GM12878 (cell line): ENCODE results near the gene PXT1. TPM values are rescaled to one million over a fixed set of nuclear protein-coding genes. Genes with fewer than 3 reads are reported as not detected.

ENCODE experiments used
- ATAC-seq: fragments of 200-7000 bp; cut with Tn5 transposase; 3 replicates; pipeline ENCODE4 v1.9.1; 2020; ENCODE audit warnings: mild to moderate bottlenecking, moderate library complexity
- BruUV-seq: library from RNA; stranded (reverse); fragments of 400-500 nt; replicated peaks from 2 replicates; lab custom pipeline; 2021; lab: Mats Ljungman, UMichigan
- CTCF ChIA-PET: fragments of 300-600 bp; sonication (Branson Sonifier 250); formaldehyde crosslinking; extraction: SDS; loops from one replicate; lab custom pipeline; 2021; ENCODE audit warnings: inconsistent platforms; lab: Yijun Ruan, JAX
- POLR2A ChIA-PET: fragments of 350-600 bp; formaldehyde crosslinking; extraction: SDS; loops from one replicate; lab custom pipeline; 2021; ENCODE audit warnings: inconsistent platforms; lab: Charles Lee
- RAD21 ChIA-PET: fragments of 300-600 bp; sonication (Branson Sonifier 250); formaldehyde crosslinking; loops from one replicate; lab custom pipeline; 2023; ENCODE audit warnings: antibody characterized with exemption; ENCODE audit not compliant: unreplicated experiment; lab: Charles Lee
- SMC1A ChIA-PET: fragments of 300-600 bp; sonication (Branson Sonifier 250); formaldehyde crosslinking; loops from one replicate; lab custom pipeline; 2023; ENCODE audit not compliant: unreplicated experiment, uncharacterized antibody; lab: Charles Lee
- DNase-seq: peaks from one replicate; pipeline ENCODE4 v3.0.0-alpha.2; 2011; ENCODE audit warnings: low read depth, low spot score
- FAIRE-seq: peaks from 3 replicates; lab custom pipeline; 2011; peaks lifted over from hg19 to GRCh38; lab: Jason Lieb, UNC
- H2AFZ ChIP-seq: 2 replicates; pipeline ENCODE4 v1.6.0; 2011; ENCODE audit warnings: low read depth, low read length, control low read depth; ENCODE audit not compliant: control insufficient read depth
- H3K27ac ChIP-seq: 2 replicates; pipeline ENCODE4 v1.5.1; 2011; ENCODE audit warnings: control low read depth; ENCODE audit not compliant: control insufficient read depth, insufficient read depth
- H3K27me3 ChIP-seq, 2 experiments: replicated peaks in 1 of 2; 2 replicates each; pipeline versions ENCODE4 v1.6.0 to v1.6.1; 2011; ENCODE audit warnings: low read length in 1 of 2; ENCODE audit not compliant: control insufficient read depth in 2 of 2, insufficient read depth in 2 of 2
- H3K36me3 ChIP-seq, 2 experiments: 2 replicates each; pipeline ENCODE4 v1.5.1; 2011; ENCODE audit warnings: low read length in 1 of 2; ENCODE audit not compliant: control insufficient read depth in 2 of 2, insufficient read depth in 2 of 2
- H3K4me1 ChIP-seq: 2 replicates; pipeline ENCODE4 v1.6.1; 2011; ENCODE audit warnings: mild to moderate bottlenecking, low read length, moderate library complexity, mixed read lengths; ENCODE audit not compliant: control insufficient read depth, insufficient read depth
- H3K4me2 ChIP-seq: 2 replicates; pipeline ENCODE4 v1.6.0; 2011; ENCODE audit warnings: control low read depth; ENCODE audit not compliant: control insufficient read depth, insufficient read depth
- H3K4me3 ChIP-seq: fragments of 200-600 bp; sonication (generic); 2 replicates; pipeline ENCODE4 v1.5.1; 2016
- H3K79me2 ChIP-seq: 2 replicates; pipeline ENCODE4 v1.6.0; 2011; ENCODE audit warnings: low read length; ENCODE audit not compliant: control insufficient read depth, insufficient read depth
- H3K9ac ChIP-seq: 2 replicates; pipeline ENCODE4 v1.8.0; 2011; ENCODE audit warnings: low read length, control low read depth, mixed read lengths; ENCODE audit not compliant: control insufficient read depth, insufficient read depth
- H3K9me3 ChIP-seq: replicated peaks from 3 replicates; pipeline ENCODE4 v1.5.1; 2011; ENCODE audit warnings: mild to moderate bottlenecking, low read length; ENCODE audit not compliant: control insufficient read depth, insufficient read depth
- H4K20me1 ChIP-seq: 2 replicates; pipeline ENCODE4 v1.6.0; 2011; ENCODE audit not compliant: control insufficient read depth, insufficient read depth
- BCL11A ChIP-seq: IDR thresholded peaks from 2 replicates; pipeline ENCODE4 v1.6.1; 2011; ENCODE audit warnings: low read depth, low read length
- BHLHE40 ChIP-seq, 2 experiments: fragments of 450-650 bp in 1 of 2; IDR thresholded peaks; 2 replicates each; pipeline ENCODE4 v1.6.1; 2011 to 2017; ENCODE audit warnings: low read depth in 2 of 2, borderline replicate concordance in 1 of 2, improper control_type of control experiment in 1 of 2, low read length in 1 of 2, mild to moderate bottlenecking in 1 of 2
- CBFB ChIP-seq: IDR thresholded peaks from 2 replicates; pipeline ENCODE4 v1.6.1; 2016; ENCODE audit warnings: antibody characterized with exemption, low read depth
- CHD1 ChIP-seq: IDR thresholded peaks from 2 replicates; pipeline ENCODE4 v1.6.1; 2012; ENCODE audit warnings: low read depth, low read length, improper control_type of control experiment
- EZH2 ChIP-seq: IDR thresholded peaks from 2 replicates; pipeline ENCODE4 v1.6.1; 2012; ENCODE audit warnings: low read depth, mild to moderate bottlenecking, control low read depth, inconsistent platforms, low read length, borderline replicate concordance; ENCODE audit not compliant: control insufficient read depth
- IKZF2 ChIP-seq, 2 experiments: fragments of 450-650 bp; IDR thresholded peaks; 2 replicates each; pipeline ENCODE4 v1.6.1; 2017; ENCODE audit warnings: mild to moderate bottlenecking in 2 of 2, moderate library complexity in 2 of 2
- JUND ChIP-seq: IDR thresholded peaks from 2 replicates; pipeline ENCODE4 v1.6.1; 2012; ENCODE audit warnings: low read depth, mild to moderate bottlenecking, low read length, improper control_type of control experiment, moderate library complexity
- KLF5 ChIP-seq: fragments of 450-650 bp; IDR thresholded peaks from 2 replicates; pipeline ENCODE4 v1.6.1; 2014; ENCODE audit warnings: mild to moderate bottlenecking; ENCODE audit not compliant: partially characterized antibody
- MTA2 ChIP-seq: fragments of 450-650 bp; IDR thresholded peaks from 2 replicates; pipeline ENCODE4 v1.6.1; 2016; ENCODE audit warnings: low read depth, mild to moderate bottlenecking, moderate library complexity
- MTA3 ChIP-seq: IDR thresholded peaks from 2 replicates; pipeline ENCODE4 v1.6.1; 2012; ENCODE audit warnings: low read length, inconsistent platforms, borderline replicate concordance
- MXI1 ChIP-seq: fragments of 150-350 bp; IDR thresholded peaks from 2 replicates; pipeline ENCODE4 v1.6.1; 2011; ENCODE audit warnings: low read depth, mild to moderate bottlenecking, inconsistent platforms, low read length, improper control_type of control experiment
- PML ChIP-seq: IDR thresholded peaks from 2 replicates; pipeline ENCODE4 v1.6.1; 2012; ENCODE audit warnings: low read length, inconsistent platforms
- SPI1 ChIP-seq: IDR thresholded peaks from 2 replicates; pipeline ENCODE4 v1.6.1; 2011; ENCODE audit warnings: low read depth, mild to moderate bottlenecking, low read length, moderate library complexity, borderline replicate concordance; ENCODE audit not compliant: insufficient read depth
- SREBF1 ChIP-seq: IDR thresholded peaks from 2 replicates; pipeline ENCODE4 v1.6.1; 2012; ENCODE audit warnings: mild to moderate bottlenecking, low read length
- TARDBP ChIP-seq: IDR thresholded peaks from 2 replicates; pipeline ENCODE4 v1.6.1; 2016; ENCODE audit warnings: borderline replicate concordance
- WRNIP1 ChIP-seq: IDR thresholded peaks from 2 replicates; pipeline ENCODE4 v1.6.1; 2011; ENCODE audit warnings: low read depth, low read length, improper control_type of control experiment, borderline replicate concordance
- ZBTB11 ChIP-seq: fragments of 450-650 bp; formaldehyde crosslinking; IDR thresholded peaks from 2 replicates; pipeline ENCODE4 v1.5.0; 2022; ENCODE audit warnings: mild to moderate bottlenecking, missing genetic modification characterization
- ZNF687 ChIP-seq: fragments of 450-650 bp; IDR thresholded peaks from 2 replicates; pipeline ENCODE4 v1.6.1; 2017; ENCODE audit warnings: mild to moderate bottlenecking, moderate library complexity
- WGBS: methylation state at CpG from one replicate; pipeline ENCODE4 v1.1.6; 2016; ENCODE audit warnings: low lambda C conversion rate; ENCODE audit not compliant: insufficient replicate concordance, insufficient coverage; ENCODE audit errors: missing lambda C conversion rate; 5-methylcytosine and 5-hydroxymethylcytosine counted together
- in situ Hi-C: fragments of 300-500 bp; cut with MboI; formaldehyde crosslinking; loops from 9 replicates; pipeline ENCODE4 v1.14.3; 2018; ENCODE audit warnings: mixed read lengths
- intact Hi-C: fragments of 100-400 bp; cut with micrococcal nuclease; formaldehyde crosslinking; loops from one replicate; pipeline ENCODE4 v1.14.2; 2022; ENCODE audit not compliant: unreplicated experiment
- polyA plus RNA-seq, 11 experiments: library from polyadenylated mRNA; depleted of rRNA in 4 of 11; unstranded in 6 of 11; stranded (reverse) in 5 of 11; fragments of >200 nt; fragmentation: Nextera tagmentation in 4 of 11; fragmentation: Illumina TruSeq in 1 of 11; extraction: Ambion mirVana in 4 of 11; extraction: Trizol in 1 of 11; gene quantifications; 1 replicate in 1 of 11; 2 replicates in 10 of 11; pipeline versions ENCODE4 v1.2.1 to v1.2.3, GENCODE V29; 2011 to 2016; ENCODE audit warnings: inconsistent platforms in 2 of 11, missing spikeins in 2 of 11, low read depth in 1 of 11
- total RNA-seq, 4 experiments: library from RNA; depleted of rRNA in 3 of 4; stranded (reverse); fragments of >200 nt in 3 of 4; fragmentation: Illumina TruSeq in 1 of 4; extraction: Trizol in 1 of 4; gene quantifications; 2 replicates each; pipeline versions ENCODE4 v1.2.1 to v1.2.3, GENCODE V29; 2013 to 2021

The PXT1 gene
- total and polyA plus RNA-seq, 10 of the 15 experiments (the other 5 are each of a cell fraction or from before 2014, with no cell fraction given): 0.27 to 2.9 (median 0.50) TPM

GRCh38 chr6:36464233-36464632 is 21.6 kb upstream of the PXT1 start:
- H3K79me2 ChIP-seq: peaks cover 29% of the 10 kb centered on the region
- SMC1A ChIA-PET: no interaction called here
- H3K9me3 ChIP-seq: no peaks in the 10 kb centered on the region
- no TSS peak for BruUV-seq
- WGBS: 100% methylated on average over 1 of the region's 1 CpG
- in situ Hi-C loops (no loop called here), intact Hi-C loops (no loop called here)
- no peak overlapping the region for H3K27ac ChIP-seq
- POLR2A ChIA-PET: no interaction called here
- H3K4me2 ChIP-seq: no peak overlapping the region
- DNase-seq: no peak
- RAD21 ChIA-PET: no interaction called here
- H4K20me1 ChIP-seq: no peaks in the 10 kb centered on the region; the same call in 1 of the 2 replicates
- H2AFZ ChIP-seq: no peak overlapping the region
- TF ChIP-seq EZH2 (no peak), TARDBP (no peak), KLF5 (no peak), MXI1 (no peak), MTA2 (no peak), IKZF2 (IDR thresholded peaks at IDR 0.05) (no peak), SREBF1 (no peak), ZBTB11 (no peak), SPI1 (no peak), PML (no peak), BCL11A (no peak), CHD1 (no peak), BHLHE40 (IDR thresholded peaks at IDR 0.05; ENCODE audit: borderline replicate concordance in 1 of 2, low read depth in 2 of 2, low read length in 1 of 2) (no peak), MTA3 (no peak), ZNF687 (no peak), CBFB (no peak), WRNIP1 (no peak), JUND (no peak)
- ATAC-seq: no peak
- H3K27me3 ChIP-seq: no peaks in the 10 kb centered on the region
- CTCF ChIA-PET: no interaction called here
- H3K4me3 ChIP-seq: no peak overlapping the region
- H3K4me1 ChIP-seq: peaks cover 3% of the 10 kb centered on the region
- H3K9ac ChIP-seq: no peak overlapping the region
- no peak for FAIRE-seq
- H3K36me3 ChIP-seq: peaks cover 0 to 2% of the 10 kb centered on the region in 2 experiments; a peak in 1 of 4 replicates
